ENCODE measurements around the gene CELSR3.

DNA sequence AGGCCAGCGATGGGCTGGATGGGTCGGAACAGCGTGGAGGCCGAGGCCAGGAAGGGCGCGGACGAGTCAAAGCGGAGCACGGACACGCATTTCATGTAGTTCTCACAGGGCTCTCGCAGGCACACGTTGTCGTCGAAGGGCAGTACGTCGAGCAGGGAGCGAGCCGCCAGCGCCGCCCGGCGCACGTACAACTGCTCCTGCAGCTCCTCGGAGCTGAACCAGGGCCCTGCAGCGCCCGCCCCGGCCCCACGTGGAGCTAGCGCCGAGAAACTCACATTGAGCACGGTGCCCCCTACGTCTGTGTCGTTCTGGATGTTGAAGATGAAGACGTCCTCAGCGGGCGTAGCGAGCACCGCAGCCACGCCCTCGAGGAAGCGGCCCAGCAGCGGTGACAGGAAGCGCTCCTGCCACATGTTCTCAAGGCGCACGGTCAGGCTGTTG, 5.8 kb downstream of the CELSR3 start:
- TF ChIP-seq, protein P1, sequence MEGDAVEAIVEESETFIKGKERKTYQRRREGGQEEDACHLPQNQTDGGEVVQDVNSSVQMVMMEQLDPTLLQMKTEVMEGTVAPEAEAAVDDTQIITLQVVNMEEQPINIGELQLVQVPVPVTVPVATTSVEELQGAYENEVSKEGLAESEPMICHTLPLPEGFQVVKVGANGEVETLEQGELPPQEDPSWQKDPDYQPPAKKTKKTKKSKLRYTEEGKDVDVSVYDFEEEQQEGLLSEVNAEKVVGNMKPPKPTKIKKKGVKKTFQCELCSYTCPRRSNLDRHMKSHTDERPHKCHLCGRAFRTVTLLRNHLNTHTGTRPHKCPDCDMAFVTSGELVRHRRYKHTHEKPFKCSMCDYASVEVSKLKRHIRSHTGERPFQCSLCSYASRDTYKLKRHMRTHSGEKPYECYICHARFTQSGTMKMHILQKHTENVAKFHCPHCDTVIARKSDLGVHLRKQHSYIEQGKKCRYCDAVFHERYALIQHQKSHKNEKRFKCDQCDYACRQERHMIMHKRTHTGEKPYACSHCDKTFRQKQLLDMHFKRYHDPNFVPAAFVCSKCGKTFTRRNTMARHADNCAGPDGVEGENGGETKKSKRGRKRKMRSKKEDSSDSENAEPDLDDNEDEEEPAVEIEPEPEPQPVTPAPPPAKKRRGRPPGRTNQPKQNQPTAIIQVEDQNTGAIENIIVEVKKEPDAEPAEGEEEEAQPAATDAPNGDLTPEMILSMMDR (IDR thresholded peaks at IDR 0.05): no peak
- no peak for TF ChIP-seq POLR2A (IDR thresholded peaks at IDR 0.05)
- no peak for TF ChIP-seq EP300 (IDR thresholded peaks at IDR 0.05)

All from ovary (tissue), 3 donors.